GM21786 (cell line): ENCODE measurements around the gene FH.
A peak's percentile ranks its signal among the peaks of the same experiment; 100 is the strongest.

Source experiments
- ATAC-seq: cut with Tn5 transposase; IDR thresholded peaks from one replicate; pipeline ENCODE4 v1.9.1; 2021; ENCODE audit not compliant: unreplicated experiment

FH gene

DNA sequence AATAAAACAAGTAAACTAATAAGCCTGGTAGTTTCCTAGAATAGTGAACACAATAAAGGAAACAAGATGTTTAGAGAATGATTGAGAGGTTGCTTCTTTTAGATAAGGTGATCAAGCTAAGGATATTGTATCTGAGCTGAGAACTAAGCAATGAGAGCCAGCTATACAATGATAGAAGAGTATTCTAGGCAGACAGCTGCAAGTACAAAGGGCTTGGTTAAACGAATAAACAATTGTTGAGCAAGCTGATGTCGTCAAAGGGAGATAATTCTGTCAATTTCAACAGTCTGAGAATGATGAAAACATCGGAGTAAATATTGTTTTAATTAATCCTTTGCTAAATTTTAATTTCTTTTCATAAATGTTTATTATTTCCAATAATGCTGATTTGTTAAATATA is 5.5 kb upstream of the FH start:
- no peak for ATAC-seq

DNA sequence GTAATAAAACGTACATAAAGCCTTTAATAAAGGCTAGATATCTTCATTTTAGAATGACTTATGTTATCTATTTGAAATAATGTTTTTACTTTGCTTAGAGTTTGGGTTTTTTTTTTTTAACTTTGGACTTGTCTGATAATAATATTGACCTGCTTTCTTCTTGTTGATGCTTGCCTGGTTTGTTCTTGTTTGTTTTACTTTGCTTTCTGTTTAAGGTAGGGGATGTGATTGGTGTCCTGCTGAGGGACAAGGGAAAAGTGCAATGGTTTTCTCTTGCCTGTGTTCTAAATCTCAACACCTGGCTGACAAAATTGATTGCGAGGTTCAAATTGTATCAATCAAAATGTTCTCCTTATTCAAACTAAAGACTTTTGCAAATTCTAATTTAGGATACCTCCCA is 2.2 kb upstream of the FH start:
- ATAC-seq = no peak

DNA sequence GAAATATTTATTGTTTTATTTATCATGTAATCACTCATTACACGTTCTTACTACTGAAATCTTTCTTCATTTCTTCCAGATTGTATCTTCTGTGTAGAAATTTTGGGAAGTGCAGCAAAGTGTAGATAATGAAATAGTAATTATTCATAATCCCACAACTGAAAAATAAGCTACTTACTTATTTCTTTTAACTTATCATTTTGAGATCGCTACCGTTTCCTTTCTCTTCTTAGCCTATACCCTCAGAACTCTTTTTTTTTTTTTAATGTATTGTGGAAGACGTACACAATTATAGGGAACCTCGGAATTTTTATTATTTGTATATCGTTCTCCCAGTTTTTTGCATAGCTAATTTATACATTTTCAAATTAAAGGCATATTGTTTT is 518 bp upstream of the FH start:
- no peak for ATAC-seq

DNA sequence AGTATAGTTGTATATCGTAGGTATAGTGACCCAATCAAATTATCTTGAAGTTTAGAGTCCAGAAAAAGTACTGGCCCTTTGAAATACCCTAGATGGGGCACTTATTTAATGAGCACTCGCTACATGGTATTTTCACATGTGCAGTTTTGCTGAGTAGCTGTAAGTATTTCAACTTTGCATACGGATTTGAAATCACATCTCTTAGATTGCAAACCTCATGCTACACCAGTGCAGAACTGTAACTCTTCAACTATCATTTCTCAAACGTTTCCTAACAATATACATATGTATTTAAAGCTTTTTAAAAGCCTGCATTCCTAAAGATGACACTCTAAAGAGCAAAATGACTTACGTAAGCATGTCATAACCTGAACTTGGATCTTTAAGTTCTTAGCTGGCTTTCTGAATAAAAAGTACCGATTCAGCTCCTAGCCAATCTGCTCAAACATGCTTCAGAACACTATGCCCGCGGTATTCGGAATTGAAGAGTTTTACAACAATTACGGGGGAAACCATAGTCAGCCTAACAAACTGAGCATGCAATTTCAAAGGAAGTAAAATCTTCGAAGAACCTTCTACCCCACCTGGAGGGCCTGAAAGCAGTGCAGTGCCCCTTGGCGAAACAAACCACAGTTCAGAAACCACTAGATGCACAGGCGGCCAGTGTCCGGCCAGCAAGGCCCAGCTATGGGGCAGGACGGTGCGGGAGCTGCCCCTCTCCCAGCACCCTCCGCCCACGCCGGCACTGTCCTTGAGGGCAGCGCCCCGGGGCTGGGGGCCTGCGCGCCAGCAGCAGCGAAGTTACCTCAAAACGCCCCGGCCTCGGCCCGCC is 863 bp downstream of the FH start:
- peak; percentile 27 for ATAC-seq

DNA sequence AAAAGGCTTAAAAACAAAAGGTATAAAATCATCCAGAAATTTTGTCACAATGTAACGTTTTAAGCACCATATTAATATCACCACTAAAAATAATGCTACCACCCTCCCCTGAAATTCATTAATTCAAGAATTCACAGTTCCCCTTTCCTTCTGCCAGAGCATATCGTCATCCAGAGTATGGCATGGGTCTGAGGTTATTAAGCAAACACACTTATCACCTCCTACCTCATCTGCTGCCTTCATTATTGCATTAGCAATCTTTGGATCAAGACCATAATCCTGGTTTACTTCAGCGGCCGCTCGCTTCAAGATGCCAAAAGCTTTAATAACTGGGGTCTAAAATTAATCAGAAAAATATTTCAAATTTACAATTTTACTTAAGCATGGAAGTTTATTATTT is 6.2 kb downstream of the FH start:
- ATAC-seq = no peak

DNA sequence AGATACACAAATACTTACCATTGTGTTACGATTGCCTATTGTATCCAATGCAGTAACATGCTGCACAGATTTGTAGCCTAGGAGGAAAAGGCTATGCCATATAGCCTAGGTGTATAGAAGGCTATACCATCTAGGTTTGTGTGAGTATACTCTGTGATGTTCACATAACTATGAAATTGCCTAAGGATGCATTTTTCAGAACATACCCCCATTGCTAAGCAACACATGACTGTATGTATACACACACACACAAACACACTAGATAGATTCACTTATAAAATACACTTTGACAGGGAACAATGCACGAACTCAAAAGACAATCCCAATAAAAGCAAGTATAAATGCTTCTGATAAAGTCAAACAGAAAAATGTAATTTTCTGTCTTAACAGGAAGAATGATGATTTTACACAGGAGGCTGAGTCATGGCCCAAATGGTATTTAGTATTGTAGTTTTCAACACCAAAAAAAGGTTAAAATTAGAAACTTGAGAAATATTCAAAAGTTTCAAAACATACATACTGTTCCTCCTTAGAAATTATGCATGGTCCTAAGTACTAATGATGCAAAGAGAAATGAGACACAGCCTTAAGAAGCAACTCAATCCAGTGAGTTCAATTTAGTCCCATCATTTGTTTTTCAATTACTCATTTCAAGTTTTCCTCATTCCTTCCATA is 12.2 kb downstream of the FH start:
- ATAC-seq = no peak

DNA sequence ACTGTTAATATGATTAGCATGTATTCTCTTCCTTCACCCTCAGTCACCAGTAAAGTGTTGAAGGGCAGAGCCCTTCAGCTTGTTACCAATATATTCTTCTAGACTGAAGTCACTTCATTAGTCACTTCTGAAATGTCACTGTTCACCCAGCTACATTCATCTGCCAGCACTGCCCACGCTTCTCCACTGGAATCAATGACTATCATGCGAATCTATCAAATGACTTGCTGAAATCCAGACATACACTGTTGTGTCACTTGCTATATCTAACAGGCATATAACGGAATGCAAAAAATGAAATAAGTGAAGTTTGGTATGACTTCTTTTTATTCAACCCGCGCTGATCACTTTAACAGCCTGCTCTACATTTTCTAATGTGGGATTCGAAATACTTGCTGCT is 16.1 kb downstream of the FH start:
- ATAC-seq = no peak

DNA sequence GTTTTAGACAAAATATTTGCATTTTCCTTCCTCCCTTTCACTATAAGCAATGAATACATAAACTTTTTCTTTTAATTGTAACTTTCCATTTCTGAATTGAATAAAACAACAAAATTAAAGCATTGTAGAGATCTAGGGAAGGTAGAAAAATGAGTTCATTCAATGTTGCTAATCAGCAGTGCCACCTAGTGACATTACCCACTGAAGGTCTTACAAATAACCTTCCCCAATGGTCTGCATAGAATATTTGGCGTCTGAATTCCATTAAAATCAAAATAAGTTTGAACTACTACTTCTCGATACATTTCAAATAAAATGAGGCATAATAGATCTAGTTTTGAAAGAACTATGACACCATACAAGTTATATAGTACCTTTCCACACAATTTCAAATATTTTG is 19.6 kb downstream of the FH start:
- ATAC-seq = no peak

DNA sequence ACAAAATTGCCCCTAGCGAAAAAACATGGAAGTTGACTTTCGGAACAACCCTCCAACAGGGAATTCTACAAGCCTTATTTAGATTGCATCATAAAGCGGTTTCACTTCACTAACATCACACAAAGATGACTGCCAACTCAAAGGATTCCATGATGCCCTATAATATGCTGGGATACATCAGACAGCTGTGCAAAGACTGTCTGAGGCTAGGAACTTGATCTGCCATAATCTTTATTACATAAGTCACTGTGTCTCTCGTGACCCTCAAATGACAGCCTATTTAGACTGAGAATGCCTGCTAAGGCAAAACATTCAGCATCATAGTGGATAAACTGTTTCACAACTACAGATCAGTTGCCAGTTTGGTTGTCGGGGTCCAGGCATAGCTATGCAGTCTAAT is 23.8 kb downstream of the FH start:
- ATAC-seq = no peak

DNA sequence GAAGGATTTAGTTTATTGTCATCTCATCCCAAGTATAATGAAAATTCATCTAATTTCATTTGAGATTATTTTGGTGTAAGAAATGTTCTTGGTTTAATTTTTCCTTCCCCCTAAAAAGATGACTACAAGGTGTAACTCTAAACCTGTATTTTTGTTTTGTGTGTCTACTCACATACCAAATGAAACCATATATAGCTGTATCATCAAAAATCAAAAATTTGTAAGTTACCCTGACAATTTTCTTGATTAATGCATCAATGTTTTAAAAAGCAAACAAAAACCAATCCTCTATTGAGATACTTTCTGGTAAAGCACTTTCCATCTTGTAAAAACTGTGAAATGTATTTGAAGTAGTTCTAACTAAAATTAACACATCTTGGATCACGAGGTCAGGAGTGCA is 30.8 kb downstream of the FH start:
- no peak for ATAC-seq

DNA sequence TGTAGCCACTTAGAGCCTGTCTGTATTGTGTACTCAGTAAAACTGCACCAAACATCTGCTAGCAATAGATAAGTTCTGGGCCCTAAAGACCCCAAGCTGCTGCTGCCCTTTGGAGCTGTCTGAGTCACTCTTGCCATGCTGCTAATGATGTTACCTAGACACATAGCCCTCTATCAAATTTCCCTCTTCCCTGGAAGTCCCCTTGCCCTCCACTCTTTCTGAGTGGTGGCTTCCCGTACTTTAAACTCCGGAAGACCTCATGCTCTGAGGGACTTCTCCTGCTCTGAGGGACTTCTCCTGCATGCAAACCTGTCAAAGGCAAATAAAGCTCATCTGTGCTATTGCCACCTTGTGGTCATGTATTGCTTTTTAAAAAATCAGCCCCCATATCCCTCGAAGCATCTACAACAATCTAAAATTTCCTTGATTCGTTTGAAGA is 34.0 kb downstream of the FH start:
- peak; percentile 71 for ATAC-seq

DNA sequence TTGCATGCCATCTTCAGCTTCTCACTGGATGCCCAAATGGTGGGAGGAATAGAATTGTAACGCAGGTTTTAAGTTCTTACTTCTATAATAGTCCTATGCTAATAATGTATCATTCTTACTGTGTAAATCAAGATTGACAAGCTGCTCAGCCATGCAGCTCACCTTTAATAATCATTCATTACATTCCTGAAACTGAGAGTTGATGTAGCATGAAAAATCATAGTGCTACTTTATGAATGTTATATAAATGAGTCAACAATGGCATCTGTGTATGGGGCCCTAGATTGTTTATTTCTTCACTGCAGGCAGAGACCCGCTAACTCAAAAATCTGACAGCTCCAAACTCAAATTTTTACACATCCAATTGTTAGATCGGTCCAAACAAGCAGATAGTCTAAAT is 34.4 kb downstream of the FH start:
- ATAC-seq = peak; percentile 75

DNA sequence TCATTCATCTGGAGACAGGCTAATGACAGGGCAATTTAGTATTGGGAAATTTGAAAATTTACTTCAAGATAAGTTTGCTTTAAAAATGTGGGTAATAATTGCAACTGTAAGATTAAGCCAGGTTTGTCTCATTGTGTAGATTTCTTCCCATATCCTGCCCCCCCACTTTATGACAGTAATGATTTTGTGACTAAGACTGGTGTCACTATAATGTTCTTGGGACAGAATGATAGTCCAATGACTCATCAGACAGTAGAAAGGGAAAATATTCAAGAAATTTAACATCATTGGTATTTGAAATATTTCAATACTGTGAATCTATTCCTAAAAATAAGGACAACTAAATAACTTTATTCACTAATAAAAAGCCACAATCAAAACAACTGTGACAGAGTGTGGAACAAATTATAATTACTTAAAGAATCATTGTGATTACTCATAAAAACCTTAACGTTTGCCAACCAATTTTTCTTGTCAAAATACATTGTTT is 36.7 kb downstream of the FH start:
- no peak for ATAC-seq

DNA sequence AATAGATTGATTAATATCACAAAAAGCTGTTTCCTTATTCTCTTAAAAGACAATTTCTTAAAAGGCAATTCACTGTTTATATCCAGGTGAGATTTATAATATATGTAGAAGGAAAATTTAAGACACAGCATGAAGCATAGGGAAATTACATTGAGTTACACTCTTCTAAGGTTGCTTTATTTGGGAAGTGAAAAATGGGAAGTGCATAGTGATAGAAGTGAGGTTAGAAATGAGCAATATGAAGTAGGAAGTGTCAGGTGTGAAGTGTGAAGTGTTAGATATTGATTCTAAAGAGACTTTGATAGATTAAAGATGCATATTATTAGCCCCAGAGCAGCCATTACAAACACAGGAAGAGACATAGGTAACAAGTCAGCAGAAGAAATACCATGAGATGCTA is 40.3 kb downstream of the FH start:
- no peak for ATAC-seq

DNA sequence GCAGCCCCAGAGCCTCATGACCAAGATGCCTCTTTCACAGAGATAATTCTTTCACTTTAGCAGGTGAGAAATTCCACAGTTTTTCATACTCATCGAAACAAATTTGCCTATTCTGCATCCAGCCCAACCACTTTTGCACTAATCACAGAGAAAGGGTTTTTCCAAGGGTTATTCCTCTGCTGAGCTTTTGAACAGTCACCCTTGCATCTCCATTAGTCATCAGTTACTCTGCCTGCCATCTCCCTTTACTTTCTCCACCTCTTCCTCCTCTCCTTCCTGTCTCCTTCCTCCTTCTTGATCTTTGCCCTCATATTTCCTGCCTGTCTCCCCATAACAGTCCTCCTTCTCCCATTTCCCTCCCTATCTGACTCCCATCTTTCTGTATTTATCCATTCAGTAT is 43.9 kb downstream of the FH start:
- ATAC-seq = no peak

DNA sequence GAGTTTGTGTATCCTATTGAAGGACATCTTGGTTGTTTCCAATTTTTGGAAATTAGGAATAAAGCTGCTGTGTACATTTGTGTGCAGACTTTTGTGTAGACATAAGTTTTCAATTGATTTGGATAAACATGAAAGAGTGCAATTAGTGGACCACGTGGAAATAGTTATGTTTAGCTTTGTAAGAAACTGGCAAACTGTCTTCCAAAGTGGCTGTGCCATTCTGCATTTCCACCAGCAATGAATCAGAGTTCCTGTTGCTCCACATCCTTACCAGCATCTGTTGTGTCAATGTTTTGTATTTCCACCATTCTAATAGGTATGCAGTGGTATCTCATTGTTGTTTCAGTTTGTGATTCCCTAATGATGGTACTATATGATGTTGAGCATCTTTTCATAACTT is 46.5 kb downstream of the FH start:
- no peak for ATAC-seq

DNA sequence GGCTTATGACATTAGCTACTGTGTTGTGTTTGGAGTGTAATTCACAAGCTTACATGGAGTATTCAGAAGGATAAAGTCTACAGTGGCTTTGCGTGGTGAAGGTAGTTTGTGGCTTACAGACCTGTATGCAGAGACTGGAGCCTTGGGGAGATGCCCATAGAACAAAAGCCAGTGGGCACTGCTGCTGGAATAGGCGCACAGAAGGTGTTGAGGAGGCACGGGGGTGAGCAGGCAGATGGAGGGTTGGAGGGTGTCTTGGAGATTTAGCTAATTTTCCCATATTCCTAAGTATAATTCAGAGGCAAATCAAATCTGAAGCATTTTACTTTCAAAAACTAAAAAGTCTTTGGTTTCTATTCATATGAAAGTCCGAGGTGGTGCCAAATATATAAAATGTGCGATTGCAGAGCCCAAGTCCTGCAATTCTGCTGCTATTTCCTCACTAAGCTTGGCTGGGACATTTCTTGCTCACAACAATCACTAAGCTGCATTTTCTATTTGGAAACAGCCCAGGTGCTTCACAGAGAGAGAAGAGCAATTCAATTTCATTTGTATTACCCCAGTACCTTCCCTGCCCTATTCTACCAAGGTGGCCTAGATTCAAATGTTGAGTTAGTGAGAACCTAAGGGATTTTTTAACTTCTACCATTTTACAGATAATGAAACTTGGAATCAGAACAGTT is 48.5 kb downstream of the FH start:
- no peak for ATAC-seq

DNA sequence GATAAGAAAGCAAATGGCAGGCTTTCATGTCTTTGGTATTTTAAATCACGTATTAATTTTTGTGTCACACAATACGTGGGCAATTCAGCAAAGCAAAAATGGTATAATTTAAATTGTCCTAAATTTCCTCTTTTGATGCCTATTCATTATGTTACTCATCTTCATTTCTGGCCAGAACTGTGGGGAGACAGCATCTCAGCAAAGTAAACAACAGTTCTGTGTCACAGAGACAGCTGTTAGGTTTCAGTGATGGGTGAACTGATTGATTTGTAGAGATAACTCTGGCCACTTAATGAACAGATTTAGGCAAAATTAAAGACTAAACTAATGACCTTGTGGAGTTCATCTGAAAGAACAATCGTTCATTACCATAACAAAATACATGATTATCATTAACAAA is 49.2 kb downstream of the FH start:
- no peak for ATAC-seq

DNA sequence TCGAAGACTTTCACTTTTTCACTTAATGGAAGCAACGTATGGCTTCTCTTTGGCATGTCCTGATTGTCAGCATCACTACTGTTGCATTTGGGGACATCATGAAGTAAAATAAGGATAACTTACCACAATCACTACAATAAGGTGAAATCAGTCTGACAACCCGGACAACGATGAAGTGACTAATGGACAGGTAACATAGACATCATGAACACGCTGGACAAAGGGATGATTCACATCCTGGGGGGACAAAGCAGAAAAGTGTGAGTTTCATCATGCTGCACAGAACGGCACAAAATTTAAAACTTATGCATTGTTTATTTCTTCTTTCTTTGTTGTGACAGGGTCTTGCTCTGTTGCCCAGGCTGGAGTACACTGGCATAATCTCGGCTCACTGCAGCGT is 53.9 kb downstream of the FH start:
- ATAC-seq = no peak

DNA sequence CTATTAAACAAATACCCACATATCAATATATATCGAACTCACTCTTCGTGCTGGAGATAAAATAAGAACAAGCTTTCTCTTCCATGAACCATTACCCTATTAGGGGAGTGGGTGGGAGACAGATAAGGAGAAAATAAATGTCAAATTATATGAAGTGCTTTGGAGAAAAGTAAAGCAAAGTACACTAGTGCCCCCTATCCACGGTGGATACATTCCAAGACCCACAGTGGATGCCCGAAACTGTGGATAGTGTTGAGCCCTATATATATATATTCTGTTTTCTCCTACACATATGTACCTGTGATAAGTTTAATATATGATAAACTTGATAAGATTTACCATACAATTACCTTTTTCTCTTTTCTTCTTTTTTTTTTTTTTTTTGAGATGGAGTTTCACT is 54.6 kb downstream of the FH start:
- no peak for ATAC-seq

DNA sequence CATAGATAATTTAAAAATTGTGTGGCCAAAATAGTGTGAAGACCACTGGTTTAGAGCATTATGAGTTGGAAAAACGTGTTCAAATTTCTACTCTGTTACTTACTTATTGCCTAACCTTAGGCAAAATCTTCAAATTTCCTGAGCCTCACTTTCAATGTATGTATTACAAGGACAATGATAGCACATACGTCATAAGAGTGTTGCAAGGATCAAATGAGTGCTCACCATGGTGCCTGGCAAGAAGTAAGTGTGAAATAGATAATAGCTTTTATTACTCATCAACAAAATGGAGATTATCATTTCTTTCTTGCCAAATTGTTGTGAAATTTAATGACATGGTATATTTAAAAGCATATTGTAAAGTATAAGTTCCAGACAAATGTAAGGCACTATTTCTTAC is 57.2 kb downstream of the FH start:
- ATAC-seq = no peak
